NT2/D1 (cell line): ENCODE measurements around the gene SREBF2.

ENCODE experiments used
- SUZ12 ChIP-seq: IDR thresholded peaks from 2 replicates; pipeline ENCODE4 v1.6.1; 2011; ENCODE audit not compliant: insufficient read length, insufficient read depth; ENCODE audit errors: extremely low read depth
- YY1 ChIP-seq: IDR thresholded peaks from 2 replicates; pipeline ENCODE4 v1.6.1; 2011; ENCODE audit not compliant: insufficient read length, insufficient read depth

DNA sequence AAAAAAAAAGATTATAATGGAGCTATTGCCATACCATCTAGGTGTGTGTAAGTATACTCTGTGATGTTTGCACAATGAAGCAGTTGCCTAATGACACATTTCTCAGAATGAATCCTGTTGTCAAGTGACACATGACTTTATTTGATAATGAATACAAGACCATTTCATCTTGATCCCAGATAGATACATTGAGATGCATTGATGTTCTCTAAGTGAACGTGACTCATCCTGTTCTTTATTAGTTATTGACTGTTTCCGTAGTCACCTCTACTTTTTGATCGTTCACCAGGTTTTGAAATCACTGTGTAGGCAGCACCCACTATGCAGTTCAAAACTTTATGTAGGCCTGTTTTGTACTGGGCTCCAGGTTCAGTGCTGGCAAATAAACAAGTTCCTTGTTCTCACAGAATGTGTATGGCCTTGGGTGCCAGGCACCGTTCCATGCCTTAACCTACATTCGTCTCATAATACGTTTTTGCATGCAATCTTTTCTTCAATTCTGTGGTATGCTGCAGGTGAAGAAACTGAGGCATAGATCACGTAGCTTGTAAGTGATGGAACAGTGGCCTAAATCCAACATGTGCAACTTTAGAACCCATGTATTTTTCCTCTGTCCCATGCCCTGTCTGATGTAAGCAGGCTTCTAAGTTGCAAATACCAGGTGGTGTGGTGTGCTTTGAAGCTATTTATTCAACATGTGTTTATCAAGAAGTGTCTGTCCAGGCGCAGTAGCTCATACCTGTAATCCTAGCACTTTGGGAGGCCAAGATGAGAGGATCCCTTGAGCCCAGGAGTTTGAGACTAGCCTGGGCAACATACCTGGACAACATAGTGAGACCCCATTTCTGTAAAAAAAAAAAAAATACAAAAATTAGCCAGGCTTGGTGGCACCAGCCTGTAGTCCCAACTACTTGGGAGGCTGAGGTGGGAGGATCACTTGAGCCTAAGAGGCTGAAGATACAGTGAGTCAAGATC is 10.4 kb downstream of the SREBF2 start:
- no peak for TF ChIP-seq YY1
- no peak for TF ChIP-seq SUZ12
